Stimulated activated CD8-positive, alpha-beta memory T cell treated with anti-CD3 and anti-CD28 coated beads, Interleukin-15, amount 100 ng/mL, for 24 hours (primary cell): ENCODE data around the gene GPR65.

ENCODE experiments used
- DNase-seq: peaks from one replicate; pipeline ENCODE4 v3.0.0-alpha.2; 2020; ENCODE audit warnings: low read depth

Gene GPR65

GRCh38 chr14:88040146-88040545 is 35.2 kb downstream of the GPR65 start:
- no peak for DNase-seq

GRCh38 chr14:88043529-88044443 is 38.9 kb downstream of the GPR65 start:
- no peak for DNase-seq

DNA sequence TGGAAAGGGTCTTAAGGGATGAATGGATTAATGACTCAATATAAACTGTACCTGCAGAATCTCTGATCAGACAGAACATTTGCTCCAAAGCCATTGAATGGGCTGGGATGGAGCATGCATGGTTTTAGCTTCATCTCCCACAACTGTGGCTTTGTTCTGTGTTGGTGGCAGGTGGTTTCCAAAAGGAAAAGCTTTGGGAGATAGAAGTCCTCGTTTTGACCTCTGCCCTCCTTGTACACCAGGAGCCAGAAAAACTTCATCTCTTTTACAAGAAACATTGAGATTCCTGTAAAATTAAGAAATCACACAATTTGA is 39.5 kb downstream of the GPR65 start:
- DNase-seq: no peak

DNA sequence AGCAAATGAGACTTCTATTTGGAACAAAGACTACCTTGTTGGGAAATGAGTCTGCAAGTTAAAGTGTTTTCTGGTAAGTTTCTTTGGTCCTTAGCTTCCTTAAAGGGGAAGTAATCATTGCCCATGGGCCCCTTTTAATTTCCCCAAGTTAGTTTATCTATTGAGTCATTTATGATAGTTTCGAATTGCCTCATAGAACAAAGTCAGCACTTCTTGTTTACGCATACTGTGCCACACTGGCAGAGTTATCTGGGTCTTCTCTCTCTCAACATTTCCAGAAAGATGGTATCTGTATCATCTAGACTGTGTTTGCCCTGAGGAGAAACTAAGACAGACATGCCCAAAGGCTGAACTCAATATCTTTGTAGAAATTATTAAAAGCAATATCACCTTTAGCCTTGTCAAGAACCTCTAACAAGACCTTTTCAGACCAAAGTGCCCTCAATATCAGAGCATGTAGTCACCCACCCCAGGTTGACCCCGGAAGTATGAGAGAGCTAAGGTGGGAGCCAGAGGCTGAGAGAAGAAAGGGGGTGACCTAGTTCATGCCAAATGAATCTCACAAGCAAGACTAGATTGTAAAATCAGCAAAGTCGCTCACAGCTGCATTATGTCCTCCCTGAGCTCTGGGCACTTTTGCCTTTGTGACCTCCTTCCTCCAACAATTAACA is 40.0 kb downstream of the GPR65 start:
- no peak for DNase-seq

DNA sequence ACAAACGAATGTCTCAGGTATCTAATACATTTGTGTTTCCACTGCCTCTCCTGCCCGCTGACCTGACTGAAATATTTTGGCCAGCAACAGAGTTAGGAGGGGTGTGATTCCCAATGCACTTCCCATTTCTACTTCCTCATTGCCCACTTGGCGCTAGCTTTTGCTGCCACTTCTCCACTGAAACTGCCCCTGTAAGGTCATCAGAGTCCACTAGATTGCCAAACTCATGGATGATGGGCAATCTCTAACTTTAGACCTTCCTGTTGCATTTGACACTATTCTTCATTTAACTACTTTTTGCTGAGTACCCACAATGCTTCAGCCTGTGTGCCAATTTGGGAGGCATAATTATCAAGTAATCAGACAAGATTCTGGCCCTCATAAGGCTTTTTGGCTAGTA is 40.8 kb downstream of the GPR65 start:
- no peak for DNase-seq

DNA sequence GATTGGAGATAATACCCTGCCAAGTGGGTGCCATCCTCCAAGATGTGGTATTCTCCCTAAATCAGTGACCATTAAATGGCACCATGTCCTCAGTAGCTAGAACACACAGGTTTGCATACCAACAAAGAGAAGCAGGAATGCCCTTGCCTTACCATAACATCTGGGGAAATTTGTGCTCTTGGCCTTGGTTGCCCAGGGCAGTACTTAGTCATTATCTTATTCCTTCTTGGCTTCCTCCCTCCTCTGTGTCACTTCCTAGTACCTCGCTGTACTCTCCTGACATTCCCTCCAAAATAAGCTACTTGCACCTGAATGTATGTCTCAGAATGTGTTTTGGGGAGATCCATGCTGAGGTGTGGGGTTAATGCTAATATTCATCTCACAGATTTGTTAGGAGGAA is 43.4 kb downstream of the GPR65 start:
- DNase-seq: no peak

DNA sequence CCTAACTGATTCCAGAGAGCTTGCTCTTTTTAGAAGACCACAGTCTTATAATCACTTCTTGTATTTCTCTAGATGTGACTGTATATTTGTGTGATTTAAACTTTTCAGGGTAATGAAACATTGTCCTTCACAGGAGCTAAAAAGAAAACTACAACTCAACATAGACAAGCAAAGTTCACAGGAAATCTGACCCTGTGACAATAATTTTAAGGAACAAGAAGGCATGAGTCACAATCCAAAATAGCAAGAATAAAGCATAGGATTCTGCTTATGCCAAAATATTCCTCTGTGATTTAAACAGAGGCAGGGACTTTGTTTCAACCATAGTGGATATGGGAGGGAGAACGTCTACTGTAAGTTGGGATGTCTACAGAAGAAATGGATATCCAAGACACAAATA is 44.3 kb downstream of the GPR65 start:
- no peak for DNase-seq

- DNase-seq: no peak
Measured at GRCh38 chr14:88049936-88050335, 45.0 kb downstream of the GPR65 start.

- DNase-seq: no peak
Measured at GRCh38 chr14:88060576-88060975, 55.6 kb downstream of the GPR65 start.

DNA sequence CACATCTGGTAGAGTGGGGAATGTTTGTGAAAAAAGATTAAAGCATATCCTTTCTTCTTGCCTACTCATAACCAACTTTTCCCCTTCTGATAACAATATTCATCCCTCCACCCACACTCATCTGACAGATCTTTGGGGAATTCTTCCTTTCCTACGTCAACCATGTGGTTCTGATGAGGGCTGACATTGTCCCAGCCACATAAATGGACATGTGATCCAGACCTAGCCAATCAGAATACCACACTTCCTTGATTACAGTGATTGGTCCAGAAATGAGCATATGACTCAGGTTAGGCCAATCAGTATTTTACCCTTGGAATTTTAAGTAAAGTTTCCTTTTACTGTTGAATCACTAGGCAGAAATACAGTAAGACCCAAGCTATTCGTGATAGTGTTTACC is 58.9 kb downstream of the GPR65 start:
- DNase-seq: no peak
